Chondrocyte (in vitro differentiated cells): Measurements from ENCODE around the gene SLC7A11. TPM values are rescaled to one million over a fixed set of nuclear protein-coding genes. Genes with fewer than 3 reads are reported as not detected.

Experiments used
- DNase-seq: peaks from one replicate; pipeline ENCODE4 v3.0.0; 2021; ENCODE audit warnings: mixed read lengths, low spot score
- H3K27ac Mint-ChIP-seq: one replicate; pipeline ENCODE4 v1.8.0; 2021; ENCODE audit warnings: mild to moderate bottlenecking, moderate library complexity, mixed read lengths; ENCODE audit not compliant: unreplicated experiment
- H3K27me3 Mint-ChIP-seq: 2 replicates; pipeline ENCODE4 v1.8.0; 2021; ENCODE audit warnings: low read depth, mixed read lengths
- H3K36me3 Mint-ChIP-seq: 2 replicates; pipeline ENCODE4 v1.8.0; 2021; ENCODE audit warnings: low read depth, mixed read lengths
- H3K4me1 Mint-ChIP-seq: 2 replicates; pipeline ENCODE4 v1.8.0; 2021; ENCODE audit warnings: low read depth, mild to moderate bottlenecking, mixed read lengths
- H3K4me3 Mint-ChIP-seq: one replicate; pipeline ENCODE4 v1.8.0; 2021; ENCODE audit warnings: mild to moderate bottlenecking, moderate library complexity, mixed read lengths; ENCODE audit not compliant: unreplicated experiment
- H3K9me3 Mint-ChIP-seq: 2 replicates; pipeline ENCODE4 v1.8.0; 2021; ENCODE audit warnings: low read depth, mixed read lengths
- long read RNA-seq: library from polyadenylated mRNA; stranded (forward); transcript quantifications from one replicate; pipeline ENCODE4 v2.0.0, GENCODE V29; 2021
- total RNA-seq: library from RNA; stranded (reverse); gene quantifications from 3 replicates; pipeline ENCODE4 v1.2.1, GENCODE V29; 2021
- TF ChIP-seq, protein P1 (sequence below): fragments of 200-600 bp; sonication (generic); IDR thresholded peaks from 2 replicates; pipeline ENCODE4 v1.5.0; 2021; ENCODE audit warnings: antibody characterized with exemption, mild to moderate bottlenecking, moderate library complexity

Gene SLC7A11
- 5.6 to 31.5 TPM (median 29.7 TPM) in 3 replicates for total RNA-seq
- long read RNA-seq, full-length matches to known transcripts, result 10 of 20 reads
- long read RNA-seq, partial matches to known transcripts, result 0 of 20 reads
- long read RNA-seq, other reads (novel, unspliced or antisense), result 10 of 20 reads

DNA sequence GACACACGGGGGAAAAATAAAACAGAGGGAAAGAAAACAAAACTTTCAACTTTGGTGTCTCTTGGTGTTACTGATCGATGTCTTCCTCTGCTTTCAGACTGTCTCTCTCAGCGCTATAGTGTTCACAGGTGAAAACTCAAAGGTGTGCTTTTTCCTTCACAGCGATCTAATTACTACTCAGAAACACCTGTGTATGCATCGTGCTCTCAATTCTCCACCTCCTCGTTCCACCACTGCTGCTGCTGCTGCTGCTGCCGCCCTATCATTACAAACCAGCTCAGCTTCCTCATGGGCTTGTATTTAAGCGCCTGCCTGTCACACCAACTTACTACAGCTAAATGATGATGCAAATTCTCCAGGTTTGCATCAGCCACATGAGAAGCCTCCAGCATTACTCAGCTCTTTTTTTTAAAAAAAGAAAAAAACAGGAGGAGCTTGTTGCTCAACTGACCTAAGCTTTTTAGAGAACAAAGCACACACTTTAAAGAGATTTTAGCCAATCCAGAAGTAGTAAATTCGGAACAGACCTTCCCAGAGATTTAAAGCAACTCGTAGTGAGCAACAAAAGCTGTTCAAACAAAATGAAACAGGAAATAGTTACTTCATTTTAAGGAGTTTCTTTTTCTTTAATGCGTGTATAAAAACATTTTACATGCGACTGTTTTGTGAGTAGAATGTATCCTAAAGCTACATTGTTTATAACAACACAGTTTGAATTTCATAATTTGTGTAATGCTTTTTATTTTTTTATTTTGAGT, at the start of gene SLC7A11:
TSS of gene SLC7A11 (minus strand) at position 274 of the 758 bp plus-strand sequence. CDS start 280 bp downstream, outside the sequence.
- peaks cover 46% of the 10 kb centered on the region for H3K4me1 Mint-ChIP-seq
- TF ChIP-seq, protein P1, sequence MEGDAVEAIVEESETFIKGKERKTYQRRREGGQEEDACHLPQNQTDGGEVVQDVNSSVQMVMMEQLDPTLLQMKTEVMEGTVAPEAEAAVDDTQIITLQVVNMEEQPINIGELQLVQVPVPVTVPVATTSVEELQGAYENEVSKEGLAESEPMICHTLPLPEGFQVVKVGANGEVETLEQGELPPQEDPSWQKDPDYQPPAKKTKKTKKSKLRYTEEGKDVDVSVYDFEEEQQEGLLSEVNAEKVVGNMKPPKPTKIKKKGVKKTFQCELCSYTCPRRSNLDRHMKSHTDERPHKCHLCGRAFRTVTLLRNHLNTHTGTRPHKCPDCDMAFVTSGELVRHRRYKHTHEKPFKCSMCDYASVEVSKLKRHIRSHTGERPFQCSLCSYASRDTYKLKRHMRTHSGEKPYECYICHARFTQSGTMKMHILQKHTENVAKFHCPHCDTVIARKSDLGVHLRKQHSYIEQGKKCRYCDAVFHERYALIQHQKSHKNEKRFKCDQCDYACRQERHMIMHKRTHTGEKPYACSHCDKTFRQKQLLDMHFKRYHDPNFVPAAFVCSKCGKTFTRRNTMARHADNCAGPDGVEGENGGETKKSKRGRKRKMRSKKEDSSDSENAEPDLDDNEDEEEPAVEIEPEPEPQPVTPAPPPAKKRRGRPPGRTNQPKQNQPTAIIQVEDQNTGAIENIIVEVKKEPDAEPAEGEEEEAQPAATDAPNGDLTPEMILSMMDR, result peak; percentile 33
- no peaks in the 10 kb centered on the region for H3K27me3 Mint-ChIP-seq
- no peaks in the 10 kb centered on the region for H3K36me3 Mint-ChIP-seq
- DNase-seq, result no peak
- H3K4me3 Mint-ChIP-seq, result peak within 1 kb of the TSS; percentile 93
- peak within 1 kb of the TSS; percentile 98 for H3K27ac Mint-ChIP-seq
- H3K9me3 Mint-ChIP-seq, result no peaks in the 10 kb centered on the region

DNA sequence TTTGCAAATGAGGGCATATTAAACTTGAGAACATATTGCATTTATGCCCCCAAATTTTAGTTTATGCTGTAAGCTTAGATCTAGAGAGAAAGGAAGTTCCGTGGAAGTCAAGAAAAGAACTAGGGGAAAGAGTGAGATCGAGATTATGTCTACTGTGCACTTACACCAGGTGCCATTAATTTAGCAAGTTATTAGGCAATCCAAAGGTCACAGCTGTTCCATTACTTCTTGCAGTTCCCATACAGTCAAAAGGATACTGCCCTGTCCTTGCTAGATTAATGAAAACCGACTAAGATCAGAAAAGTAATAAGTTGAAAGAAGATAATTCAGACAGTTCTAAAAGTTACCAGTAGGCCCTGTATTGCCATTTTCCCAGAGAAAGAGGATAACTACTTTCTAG, 49.3 kb upstream of the SLC7A11 start:
- H3K27me3 Mint-ChIP-seq, result no peaks in the 10 kb centered on the region
- no peaks in the 10 kb centered on the region for H3K36me3 Mint-ChIP-seq
- DNase-seq, result no peak
- TF ChIP-seq, protein P1, result no peak
- no peak overlapping the region for H3K4me3 Mint-ChIP-seq
- H3K9me3 Mint-ChIP-seq, result no peaks in the 10 kb centered on the region
- H3K27ac Mint-ChIP-seq, result no peak overlapping the region
- H3K4me1 Mint-ChIP-seq, result no peaks in the 10 kb centered on the region

DNA sequence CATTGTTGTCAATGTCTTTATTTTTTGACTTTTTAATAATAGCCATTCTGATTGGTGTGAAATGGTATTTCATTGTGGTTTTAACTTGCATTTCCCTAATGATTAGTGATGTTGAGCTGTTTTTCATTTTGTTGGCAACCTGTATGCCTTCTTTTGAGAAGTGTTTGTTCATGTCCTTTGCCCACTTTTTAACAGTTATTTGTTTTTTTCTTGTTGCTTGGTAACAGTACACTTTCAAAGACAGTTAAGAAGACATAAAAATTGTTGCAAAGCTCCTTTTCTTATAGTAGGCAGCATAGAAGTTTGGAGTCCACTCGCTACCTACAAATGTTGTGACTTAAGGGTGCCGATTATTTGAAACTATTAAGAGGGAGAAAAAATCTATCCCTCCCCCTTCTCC, 48.7 kb upstream of the SLC7A11 start:
- no peak for DNase-seq
- Mint-ChIP-seq H3K4me1 (no peaks in the 10 kb centered on the region), H3K27me3 (no peaks in the 10 kb centered on the region), H3K4me3 (no peak overlapping the region), H3K27ac (no peak overlapping the region), H3K9me3 (no peaks in the 10 kb centered on the region), H3K36me3 (no peaks in the 10 kb centered on the region)
- TF ChIP-seq, protein P1, result no peak

DNA sequence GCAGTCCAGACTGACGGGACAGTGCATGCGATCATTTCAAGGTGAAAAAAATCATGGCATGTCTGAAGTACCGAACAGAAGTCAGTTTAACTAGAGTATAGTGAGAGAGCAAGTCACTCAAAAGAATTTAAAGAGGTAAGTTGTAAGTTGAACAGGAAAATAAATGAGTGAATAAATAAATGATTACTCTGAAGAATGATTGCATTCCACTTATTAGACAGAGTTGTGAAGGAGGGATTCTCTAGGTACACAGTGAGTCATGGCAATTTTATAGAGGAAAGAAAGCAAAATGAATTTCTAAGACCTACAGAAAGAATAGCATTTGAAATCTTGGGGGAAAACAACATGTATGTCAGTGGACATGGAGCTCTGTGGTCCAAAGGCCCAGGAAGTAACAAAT, 37.1 kb upstream of the SLC7A11 start:
- no peaks in the 10 kb centered on the region for H3K27me3 Mint-ChIP-seq
- TF ChIP-seq, protein P1, result no peak
- H3K4me3 Mint-ChIP-seq, result no peak overlapping the region
- DNase-seq, result no peak
- H3K4me1 Mint-ChIP-seq, result peaks cover 10% of the 10 kb centered on the region
- H3K36me3 Mint-ChIP-seq, result no peaks in the 10 kb centered on the region
- H3K9me3 Mint-ChIP-seq, result peaks cover 8% of the 10 kb centered on the region
- H3K27ac Mint-ChIP-seq, result no peak overlapping the region

DNA sequence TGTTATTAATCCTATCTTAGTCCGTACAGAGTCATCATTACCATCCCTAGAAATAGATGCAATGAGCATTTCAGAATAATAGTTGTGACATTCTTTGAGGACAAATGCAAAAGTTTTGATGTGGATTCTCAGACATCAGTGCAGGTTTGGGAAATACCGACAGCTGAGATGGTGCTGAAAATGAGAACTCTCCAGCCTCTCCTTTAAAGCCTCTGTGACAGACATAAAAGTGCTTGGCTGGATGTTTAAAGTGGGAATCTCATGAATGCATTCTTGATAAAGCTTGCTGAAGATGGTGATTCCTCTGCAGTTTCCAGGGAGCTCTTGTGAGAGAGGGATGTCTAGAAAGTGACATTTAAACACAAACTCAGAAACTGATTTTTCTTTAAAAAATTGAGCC, 35.0 kb upstream of the SLC7A11 start:
- Mint-ChIP-seq H3K27ac (no peak overlapping the region), H3K36me3 (no peaks in the 10 kb centered on the region), H3K4me1 (peaks cover 10% of the 10 kb centered on the region), H3K27me3 (no peaks in the 10 kb centered on the region), H3K4me3 (no peak overlapping the region), H3K9me3 (peaks cover 4% of the 10 kb centered on the region)
- TF ChIP-seq, protein P1, result no peak
- DNase-seq, result no peak
